ENCODE data around the gene COL4A2.

Gene COL4A2

DNA sequence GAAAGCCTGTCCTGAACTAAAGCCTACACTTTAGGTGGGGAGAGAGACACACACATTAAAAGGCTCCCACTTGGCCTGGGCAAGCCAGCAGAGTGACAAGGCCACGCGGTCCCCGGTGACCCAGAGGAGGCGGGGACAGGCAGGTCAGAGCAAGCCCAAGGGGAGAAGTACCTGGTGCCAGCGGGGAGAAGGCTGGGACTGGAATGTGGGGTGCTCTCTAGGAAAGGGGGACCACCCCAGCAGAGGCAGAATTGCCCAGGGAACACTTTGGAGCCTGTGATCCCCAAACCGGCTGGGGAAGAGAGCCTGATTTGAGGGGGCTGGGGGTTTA, 172.1 kb downstream of the COL4A2 start:
- no peak for TF ChIP-seq GATA2 (IDR thresholded peaks at IDR 0.05; ENCODE audit: low read depth, low read length)
- TF ChIP-seq GATA3 (IDR thresholded peaks at IDR 0.05; ENCODE audit: low read depth, low read length) = no peak

DNA sequence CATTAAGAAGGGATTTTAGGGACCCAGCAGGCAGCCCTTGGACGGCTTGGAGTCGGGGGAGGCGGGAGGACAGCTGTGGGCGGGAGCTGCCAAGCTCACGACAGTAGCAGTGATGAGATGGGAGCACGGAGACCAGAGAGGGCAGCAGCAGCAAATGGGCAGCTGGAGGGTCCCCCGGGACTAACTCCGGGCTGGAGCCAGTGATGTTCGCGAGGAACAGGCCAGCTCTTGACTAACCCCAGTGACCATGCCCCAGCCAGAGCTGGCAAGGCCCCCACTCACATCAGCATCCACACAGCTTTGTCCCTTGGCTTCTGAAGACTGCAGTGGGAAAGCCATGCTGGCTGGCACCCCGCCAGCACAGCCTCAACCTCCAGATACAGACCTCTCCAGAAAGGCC, 172.6 kb downstream of the COL4A2 start:
- TF ChIP-seq GATA2 (IDR thresholded peaks at IDR 0.05; ENCODE audit: low read depth, low read length) (no peak), GATA3 (IDR thresholded peaks at IDR 0.05; ENCODE audit: low read depth, low read length) (no peak)

DNA sequence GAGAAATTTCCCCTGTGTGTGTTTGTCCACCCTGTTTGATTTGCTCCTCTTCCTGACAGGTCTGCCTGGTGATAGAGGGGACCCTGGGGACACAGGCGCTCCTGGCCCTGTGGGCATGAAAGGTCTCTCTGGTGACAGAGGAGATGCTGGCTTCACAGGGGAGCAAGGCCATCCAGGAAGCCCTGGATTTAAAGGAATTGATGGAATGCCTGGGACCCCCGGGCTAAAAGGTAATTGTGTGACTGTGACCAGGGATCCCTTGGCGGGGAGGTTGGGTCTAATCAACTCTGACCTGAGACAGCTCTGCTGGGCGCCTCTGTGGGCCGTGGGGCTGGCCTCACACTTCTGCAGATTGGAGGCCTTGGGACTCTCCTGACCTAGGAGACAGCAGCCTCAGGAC, 173.1 kb downstream of the COL4A2 start:
- TF ChIP-seq GATA2 (IDR thresholded peaks at IDR 0.05; ENCODE audit: low read depth, low read length) (no peak), GATA3 (IDR thresholded peaks at IDR 0.05; ENCODE audit: low read depth, low read length) (no peak)

DNA sequence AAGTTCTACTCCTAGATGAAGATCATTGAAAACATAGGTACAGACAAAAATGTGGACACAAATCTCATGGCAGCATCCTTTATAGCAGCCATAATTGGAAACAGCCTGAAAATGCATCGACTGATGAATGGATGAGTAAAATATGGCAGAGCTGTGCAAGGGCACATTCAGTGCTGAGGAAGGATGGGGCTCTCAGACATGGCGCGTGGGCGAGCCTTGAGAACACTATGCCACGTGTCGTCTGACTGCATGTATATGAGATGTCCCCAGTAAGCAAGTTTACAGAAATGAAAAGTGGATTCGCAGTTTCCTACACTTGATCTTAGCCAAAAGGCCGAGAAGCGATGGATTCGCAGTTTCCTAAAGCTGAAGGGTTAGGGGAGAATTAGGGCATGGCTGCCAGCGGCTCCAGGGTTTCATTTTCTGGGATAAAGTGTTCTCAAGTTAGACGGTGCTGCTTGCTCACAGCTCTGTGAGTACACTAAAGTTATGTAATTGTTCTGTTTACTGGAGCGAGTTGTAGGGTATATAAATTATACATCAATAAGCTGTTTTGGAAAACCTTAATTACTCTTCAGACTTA, 176.4 kb downstream of the COL4A2 start:
- no peak for TF ChIP-seq GATA3 (IDR thresholded peaks at IDR 0.05; ENCODE audit: low read depth, low read length)
- TF ChIP-seq GATA2 (IDR thresholded peaks at IDR 0.05; ENCODE audit: low read depth, low read length) = no peak

DNA sequence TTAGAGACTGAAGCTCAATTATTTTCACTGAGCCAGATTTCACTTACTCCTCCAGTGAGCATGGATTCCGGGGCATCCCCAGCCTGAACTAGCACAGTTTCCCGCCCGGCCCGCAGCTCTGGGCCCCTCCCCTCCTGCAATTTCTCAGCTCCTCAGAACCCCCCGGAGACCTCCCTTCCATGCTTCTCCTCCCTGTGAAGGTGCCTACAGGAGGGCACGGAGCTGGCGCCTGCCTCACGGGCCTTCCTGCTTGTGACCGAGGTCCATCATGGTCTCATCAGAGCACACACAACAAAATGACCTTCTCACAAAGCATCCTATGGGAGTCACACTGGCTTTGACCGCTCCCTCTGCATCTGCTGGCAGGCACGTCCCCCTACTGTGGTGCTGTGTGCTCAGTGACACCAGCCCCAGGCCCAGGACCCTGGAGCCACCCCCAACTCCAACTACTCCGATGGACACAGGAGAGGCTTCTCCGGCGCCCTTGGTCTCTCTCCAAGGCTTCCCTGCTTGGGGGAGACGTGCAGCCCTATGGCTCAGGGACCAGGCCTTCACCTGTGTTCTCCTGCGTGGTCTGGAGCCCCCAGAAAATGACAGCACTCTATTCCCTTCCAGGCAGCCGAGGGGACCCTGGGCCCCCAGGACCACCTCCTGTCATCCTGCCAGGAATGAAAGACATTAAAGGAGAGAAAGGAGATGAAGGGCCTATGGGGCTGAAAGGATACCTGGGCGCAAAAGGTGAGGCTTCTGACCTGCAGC, 177.4 kb downstream of the COL4A2 start:
- TF ChIP-seq GATA2 (IDR thresholded peaks at IDR 0.05; ENCODE audit: low read depth, low read length) = no peak
- no peak for TF ChIP-seq GATA3 (IDR thresholded peaks at IDR 0.05; ENCODE audit: low read depth, low read length)

DNA sequence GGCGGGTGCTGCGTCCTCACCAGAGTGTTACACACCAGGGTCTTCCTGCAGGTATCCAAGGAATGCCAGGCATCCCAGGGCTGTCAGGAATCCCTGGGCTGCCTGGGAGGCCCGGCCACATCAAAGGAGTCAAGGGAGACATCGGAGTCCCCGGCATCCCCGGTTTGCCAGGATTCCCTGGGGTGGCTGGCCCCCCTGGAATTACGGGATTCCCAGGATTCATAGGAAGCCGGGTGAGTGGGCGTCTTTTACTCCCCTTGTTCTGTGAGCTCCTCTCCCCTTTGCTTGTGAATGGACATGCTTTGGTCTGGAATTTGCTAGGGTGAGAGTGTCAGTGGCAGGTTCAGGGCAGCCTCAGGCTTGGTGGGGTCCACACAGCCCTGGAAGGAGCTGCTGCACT, 178.5 kb downstream of the COL4A2 start:
- TF ChIP-seq GATA2 (IDR thresholded peaks at IDR 0.05; ENCODE audit: low read depth, low read length) (no peak), GATA3 (IDR thresholded peaks at IDR 0.05; ENCODE audit: low read depth, low read length) (no peak)

DNA sequence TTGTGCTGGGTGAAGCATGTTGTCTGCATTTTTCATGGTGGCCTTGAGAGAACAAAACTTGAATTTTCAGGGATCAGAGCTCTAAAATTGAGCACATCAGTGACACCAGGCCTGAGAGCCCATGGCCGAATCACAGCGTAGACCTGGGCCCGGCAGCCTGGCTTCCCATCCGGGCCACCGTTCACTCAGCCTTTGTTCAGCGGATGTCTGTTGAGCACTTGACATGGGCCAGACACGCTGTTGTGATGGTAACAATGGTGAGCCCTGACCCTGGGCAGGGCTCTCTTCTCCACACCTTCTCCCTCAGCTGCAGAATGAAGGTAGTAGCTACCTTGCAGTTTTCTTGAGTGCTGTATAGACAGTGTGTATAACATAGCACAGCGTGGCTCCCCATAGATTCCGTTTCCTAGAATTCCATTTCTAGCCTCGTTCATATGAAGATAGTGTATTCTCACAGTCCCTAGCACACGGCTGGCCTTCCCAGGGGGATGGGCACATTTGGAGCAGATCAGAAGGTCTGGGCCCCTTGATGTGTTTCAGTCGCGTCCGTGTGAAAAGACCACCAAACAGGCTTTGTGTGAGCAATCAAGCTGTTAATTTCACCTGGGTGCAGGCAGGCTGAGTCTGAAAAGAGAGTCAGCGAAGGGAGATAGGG, 179.1 kb downstream of the COL4A2 start:
- TF ChIP-seq GATA3 (IDR thresholded peaks at IDR 0.05; ENCODE audit: low read depth, low read length) (no peak), GATA2 (IDR thresholded peaks at IDR 0.05; ENCODE audit: low read depth, low read length) (no peak)

DNA sequence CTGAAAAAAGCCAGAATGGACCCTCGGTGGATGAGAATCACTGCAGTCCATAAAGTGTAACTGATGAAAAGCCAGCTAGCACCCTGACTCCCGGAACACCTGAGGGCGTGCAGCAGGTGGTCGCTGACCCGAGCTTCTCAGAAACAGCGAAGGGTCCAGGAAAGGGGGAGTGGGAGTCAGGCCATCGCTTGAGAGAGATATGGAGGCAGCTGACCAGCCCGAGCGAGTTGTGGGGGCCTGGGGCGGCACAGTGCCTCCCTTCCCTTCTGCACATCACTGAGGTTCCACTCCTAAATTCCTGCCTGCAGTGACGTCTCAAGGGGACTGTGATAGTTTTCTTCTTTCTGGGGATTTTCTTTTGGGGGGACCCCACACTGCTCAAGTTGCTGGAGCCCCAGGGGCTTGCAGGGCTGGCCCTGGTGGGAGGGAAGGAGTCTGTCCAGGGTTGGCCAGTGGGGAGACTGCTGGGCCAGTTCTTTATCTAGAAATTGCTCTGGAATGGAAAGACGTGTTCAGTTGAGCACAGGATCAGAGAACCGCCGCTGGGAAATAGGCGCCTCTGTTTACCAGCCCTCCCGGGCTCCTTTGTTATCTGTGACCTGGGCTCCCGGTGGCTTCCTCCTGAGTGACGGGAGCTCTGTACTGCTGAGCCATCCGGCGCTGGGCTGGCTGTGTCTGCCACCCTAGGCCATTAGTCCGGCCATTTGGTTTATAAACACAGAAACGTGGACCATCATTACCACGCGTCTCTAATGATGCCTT, 183.1 kb downstream of the COL4A2 start:
- TF ChIP-seq GATA2 (IDR thresholded peaks at IDR 0.05; ENCODE audit: low read depth, low read length) (no peak), GATA3 (IDR thresholded peaks at IDR 0.05; ENCODE audit: low read depth, low read length) (no peak)

DNA sequence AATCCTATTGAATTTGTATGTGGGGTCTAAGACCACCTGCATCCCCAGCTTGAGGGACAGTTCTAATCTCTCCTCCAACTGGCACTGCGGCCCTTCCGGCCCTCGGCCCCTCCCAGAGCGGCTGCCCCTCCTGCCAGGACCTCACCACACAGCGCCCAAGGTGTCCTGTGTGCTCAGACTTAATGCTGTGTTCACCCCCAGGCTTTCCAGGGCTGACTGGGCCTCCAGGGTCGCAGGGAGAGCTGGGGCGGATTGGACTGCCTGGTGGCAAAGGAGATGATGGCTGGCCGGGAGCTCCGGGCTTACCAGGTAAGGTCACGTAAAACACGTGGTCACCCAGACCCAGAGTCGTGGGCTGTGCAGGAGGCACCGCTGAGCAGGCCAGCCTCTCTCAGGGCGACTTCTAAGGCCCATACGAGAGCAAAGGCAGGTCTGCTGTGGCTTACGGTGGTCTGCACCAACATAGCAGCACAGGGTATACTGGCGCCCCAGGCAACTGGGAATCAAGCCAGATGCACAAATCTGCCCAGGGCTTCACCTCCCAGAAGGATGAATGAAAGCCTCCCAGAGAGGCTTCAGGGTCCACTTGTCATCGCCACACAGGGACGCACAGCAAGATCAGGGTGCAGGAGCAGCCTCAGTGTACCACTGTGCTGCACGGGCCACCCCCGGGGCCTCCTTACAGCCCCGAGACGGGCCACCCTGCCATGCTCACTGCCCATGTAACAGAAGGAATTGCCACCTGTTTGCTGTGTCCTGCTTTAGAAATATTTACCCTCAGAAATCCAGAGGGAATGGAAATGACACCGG, 185.0 kb downstream of the COL4A2 start:
- TF ChIP-seq GATA2 (IDR thresholded peaks at IDR 0.05; ENCODE audit: low read depth, low read length) (no peak), GATA3 (IDR thresholded peaks at IDR 0.05; ENCODE audit: low read depth, low read length) (no peak)

DNA sequence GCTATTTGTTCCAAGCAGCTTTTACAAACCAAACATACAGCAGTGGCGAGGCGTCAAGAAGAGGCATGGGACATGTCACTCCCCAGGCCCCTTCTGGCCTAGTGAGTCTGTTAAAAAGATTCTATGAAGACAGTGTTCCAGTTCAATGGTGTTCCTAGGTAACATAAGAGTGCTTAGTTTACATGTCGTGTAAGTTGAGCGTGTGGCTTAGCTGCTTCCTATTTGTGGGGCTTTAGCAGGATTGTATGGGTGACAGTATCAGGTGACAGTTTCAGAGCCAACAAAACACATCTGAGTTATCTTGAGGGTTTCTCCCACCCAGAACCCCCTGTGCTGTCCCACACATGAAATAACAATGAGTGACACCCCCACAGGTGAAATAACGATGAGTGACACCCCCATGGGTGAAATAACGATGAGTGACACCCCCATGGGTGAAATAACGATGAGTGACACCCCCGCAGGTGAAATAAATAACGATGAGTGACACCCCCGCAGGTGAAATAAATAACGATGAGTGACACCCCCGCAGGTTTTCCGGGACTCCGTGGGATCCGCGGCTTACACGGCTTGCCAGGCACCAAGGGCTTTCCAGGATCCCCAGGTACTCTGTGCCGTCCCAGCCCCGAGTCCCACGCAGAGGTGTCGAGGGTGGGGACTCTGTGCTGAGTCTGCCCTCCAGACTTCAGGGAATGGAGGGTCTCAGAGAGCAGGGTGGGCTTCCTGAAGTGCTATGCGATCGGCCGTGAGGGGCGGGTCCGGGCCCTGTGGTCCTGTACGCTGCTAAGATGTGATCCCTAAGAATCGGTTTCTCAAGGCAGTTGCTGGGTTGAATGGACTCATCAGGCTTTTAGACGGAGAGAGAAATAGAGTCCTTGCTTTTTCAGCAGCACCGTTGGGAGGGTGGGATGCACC, 185.9 kb downstream of the COL4A2 start:
- TF ChIP-seq GATA3 (IDR thresholded peaks at IDR 0.05; ENCODE audit: low read depth, low read length) = no peak
- no peak for TF ChIP-seq GATA2 (IDR thresholded peaks at IDR 0.05; ENCODE audit: low read depth, low read length)

DNA sequence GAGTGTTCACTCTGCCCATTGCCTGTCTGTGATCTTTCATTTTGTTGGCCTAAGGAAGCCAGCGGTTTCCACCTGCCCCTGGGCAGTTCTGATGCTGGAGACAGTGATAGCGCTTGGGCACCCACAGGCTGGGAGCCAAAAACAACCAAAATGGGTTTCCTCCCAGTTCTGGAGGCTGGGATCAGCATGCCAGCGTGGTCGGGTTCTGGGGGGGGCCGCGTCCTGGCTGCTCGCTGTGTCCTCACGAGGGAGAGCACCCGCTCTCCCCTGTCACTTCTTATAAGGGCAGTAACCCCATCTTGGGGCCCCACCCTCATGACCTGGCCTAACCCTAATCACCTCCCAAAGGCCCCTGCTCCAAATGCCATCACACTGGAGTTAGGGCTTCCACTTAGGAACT, 186.5 kb downstream of the COL4A2 start:
- TF ChIP-seq GATA3 (IDR thresholded peaks at IDR 0.05; ENCODE audit: low read depth, low read length) (no peak), GATA2 (IDR thresholded peaks at IDR 0.05; ENCODE audit: low read depth, low read length) (no peak)

DNA sequence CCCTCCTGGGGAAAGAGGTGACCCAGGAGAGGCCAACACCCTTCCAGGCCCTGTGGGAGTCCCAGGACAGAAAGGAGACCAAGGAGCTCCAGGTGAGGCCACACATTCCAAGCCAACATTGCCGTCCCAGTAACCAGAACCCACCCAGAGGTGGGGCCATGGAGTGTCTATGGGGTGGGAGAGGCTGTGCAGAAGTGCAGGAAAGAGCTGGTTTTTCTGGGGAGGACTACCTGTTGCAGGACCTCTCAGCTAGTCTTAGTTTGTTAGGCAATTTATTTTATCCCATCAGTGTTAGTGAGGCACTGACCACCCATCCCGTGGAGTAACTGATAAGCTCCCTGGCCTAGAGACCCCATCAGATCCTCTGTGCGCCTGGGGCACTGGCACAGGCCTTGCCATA, 188.3 kb downstream of the COL4A2 start:
- TF ChIP-seq GATA3 (IDR thresholded peaks at IDR 0.05; ENCODE audit: low read depth, low read length) (no peak), GATA2 (IDR thresholded peaks at IDR 0.05; ENCODE audit: low read depth, low read length) (no peak)

DNA sequence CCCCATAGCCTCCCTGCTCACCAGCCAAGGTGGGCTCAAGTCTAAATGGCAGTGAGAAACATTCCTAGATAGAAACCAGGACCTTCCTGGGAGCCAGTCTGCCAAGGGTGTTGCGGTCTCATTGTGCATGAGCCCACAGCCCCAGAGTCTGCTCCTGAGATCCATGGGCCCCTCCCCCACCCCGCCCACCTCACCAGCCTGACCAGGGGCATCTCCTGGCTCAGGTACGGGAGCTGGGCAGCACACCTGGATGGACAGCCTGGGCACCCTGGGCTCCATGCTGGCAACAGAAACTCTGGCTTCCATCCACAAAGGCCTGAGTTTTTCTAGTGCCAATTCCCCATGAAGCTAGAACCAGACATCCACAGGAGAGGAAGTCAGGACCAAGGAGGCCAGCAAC, 188.8 kb downstream of the COL4A2 start:
- TF ChIP-seq GATA2 (IDR thresholded peaks at IDR 0.05; ENCODE audit: low read depth, low read length) = no peak

Data from SH-SY5Y (cell line).